Measurements from ENCODE around the gene CNTLN. TPM values are rescaled to one million over a fixed set of nuclear protein-coding genes. Genes with fewer than 3 reads are reported as not detected.
"Not testable (repeated sequence)": the region's sequence is repeated elsewhere in the genome, so short reads cannot be mapped to it uniquely, and the experiment has no call there.

The CNTLN gene
- total RNA-seq, 3 donors from 2014 or later: 13.6 to 19.7 (median 14.6) TPM

GRCh38 chr9:17269799-17270198, 135.0 kb downstream of the CNTLN start:
- no peak for DNase-seq (ENCODE audit: low spot score in 2 of 2)
- intact Hi-C loops (cut with DNase I; ENCODE audit: low total_unique reads): no loop called here
- no peaks in the 10 kb centered on the region for H3K9me3 ChIP-seq
- H3K27ac ChIP-seq: no peak overlapping the region
- H3K36me3 ChIP-seq: no peaks in the 10 kb centered on the region
- no peaks in the 10 kb centered on the region for H3K27me3 ChIP-seq
- no peak overlapping the region for H3K4me3 ChIP-seq
- no peak for TF ChIP-seq POLR2AphosphoS5 (IDR thresholded peaks at IDR 0.05)
- TF ChIP-seq POLR2A (IDR thresholded peaks at IDR 0.05): no peak
- TF ChIP-seq CTCF (IDR thresholded peaks at IDR 0.05): no peak
- no peaks in the 10 kb centered on the region for H3K4me1 ChIP-seq

GRCh38 chr9:17272536-17272935, 137.7 kb downstream of the CNTLN start:
- no peaks in the 10 kb centered on the region for H3K27me3 ChIP-seq
- no peaks in the 10 kb centered on the region for H3K36me3 ChIP-seq
- H3K4me3 ChIP-seq: no peak overlapping the region
- no peak overlapping the region for H3K27ac ChIP-seq
- intact Hi-C loops (cut with DNase I; ENCODE audit: low total_unique reads): no loop called here
- no peak for TF ChIP-seq POLR2A (IDR thresholded peaks at IDR 0.05)
- H3K4me1 ChIP-seq: no peaks in the 10 kb centered on the region
- no peaks in the 10 kb centered on the region for H3K9me3 ChIP-seq
- DNase-seq (ENCODE audit: low spot score in 2 of 2): no peak

- Histone ChIP-seq H3K4me1 (no peaks in the 10 kb centered on the region), H3K4me3 (no peak overlapping the region), H3K27me3 (no peaks in the 10 kb centered on the region), H3K27ac (no peak overlapping the region), H3K9me3 (peaks cover 0 to 9% of the 10 kb centered on the region in 2 donors), H3K36me3 (no peaks in the 10 kb centered on the region)
- no peak for DNase-seq (ENCODE audit: low spot score in 2 of 2)
- intact Hi-C loops (cut with DNase I; ENCODE audit: low total_unique reads): no loop called here
- TF ChIP-seq CTCF (IDR thresholded peaks at IDR 0.05) (no peak), POLR2AphosphoS5 (IDR thresholded peaks at IDR 0.05) (no peak), POLR2A (IDR thresholded peaks at IDR 0.05) (no peak)
Measured at GRCh38 chr9:17280350-17281012, 145.6 kb downstream of the CNTLN start.

- H3K4me1 ChIP-seq; H3K27ac ChIP-seq; H3K27me3 ChIP-seq; DNase-seq (ENCODE audit: low spot score in 2 of 2); intact Hi-C loops (cut with DNase I; ENCODE audit: low total_unique reads); H3K9me3 ChIP-seq; H3K4me3 ChIP-seq; H3K36me3 ChIP-seq: not testable (repeated sequence)
Measured at GRCh38 chr9:17290673-17291072, 155.8 kb downstream of the CNTLN start.

- Histone ChIP-seq H3K27me3 (no peaks in the 10 kb centered on the region), H3K27ac (no peak overlapping the region), H3K4me1 (no peaks in the 10 kb centered on the region), H3K36me3 (no peaks in the 10 kb centered on the region), H3K9me3 (no peaks in the 10 kb centered on the region), H3K4me3 (no peak overlapping the region)
- no peak for DNase-seq (ENCODE audit: low spot score in 2 of 2)
- no peak for TF ChIP-seq POLR2A (IDR thresholded peaks at IDR 0.05)
- TF ChIP-seq POLR2AphosphoS5 (IDR thresholded peaks at IDR 0.05): no peak
- no peak for TF ChIP-seq CTCF (IDR thresholded peaks at IDR 0.05)
- intact Hi-C loops (cut with DNase I; ENCODE audit: low total_unique reads): no loop called here
Measured at GRCh38 chr9:17291766-17292165, 156.9 kb downstream of the CNTLN start.

- Histone ChIP-seq H3K4me3 (no peak overlapping the region), H3K9me3 (no peaks in the 10 kb centered on the region), H3K4me1 (no peaks in the 10 kb centered on the region), H3K27ac (no peak overlapping the region), H3K36me3 (no peaks in the 10 kb centered on the region), H3K27me3 (no peaks in the 10 kb centered on the region)
- intact Hi-C loops (cut with DNase I; ENCODE audit: low total_unique reads): no loop called here
- TF ChIP-seq CTCF (IDR thresholded peaks at IDR 0.05) (no peak), POLR2A (IDR thresholded peaks at IDR 0.05) (no peak), POLR2AphosphoS5 (IDR thresholded peaks at IDR 0.05) (no peak)
- no peak for DNase-seq (ENCODE audit: low spot score in 2 of 2)
Measured at GRCh38 chr9:17293685-17294084, 158.8 kb downstream of the CNTLN start.
